Vagina (tissue), 2 donors: ENCODE results near the gene CARD11. TPM values are rescaled to one million over a fixed set of nuclear protein-coding genes. Genes with fewer than 3 reads are reported as not detected.

Source experiments
- DNase-seq, 2 donors: peaks; one replicate each; pipeline ENCODE4 v3.0.0-alpha.2; 2017; ENCODE audit errors: extremely low spot score in 2 of 2
- H3K27ac ChIP-seq: fragments of 200-600 bp; sonication (generic); one replicate; pipeline ENCODE4 v1.5.1; 2019
- H3K27me3 ChIP-seq: fragments of 200-600 bp; sonication (generic); one replicate; pipeline ENCODE4 v1.5.1; 2019
- H3K36me3 ChIP-seq, 2 donors: fragments of 200-600 bp; sonication (generic); one replicate each; pipeline ENCODE4 v1.5.1; 2017 to 2019
- H3K4me1 ChIP-seq: fragments of 200-600 bp; sonication (generic); one replicate; pipeline ENCODE4 v1.5.1; 2019
- H3K4me3 ChIP-seq, 2 donors: fragments of 200-600 bp; sonication (generic); 1 replicate in 1 of 2; 2 replicates in 1 of 2; pipeline ENCODE4 v1.5.1; 2016 to 2019
- H3K9me3 ChIP-seq: fragments of 200-600 bp; sonication (generic); one replicate; pipeline ENCODE4 v1.5.1; 2019
- CTCF ChIP-seq, 3 experiments: fragments of 450-650 bp in 2 of 3; fragments of 200-600 bp in 1 of 3; sonication (generic) in 1 of 3; IDR thresholded peaks; one replicate each; pipeline ENCODE4 v1.5.1; 2017 to 2019; ENCODE audit warnings: antibody characterized with exemption in 3 of 3, mild to moderate bottlenecking in 2 of 3, moderate library complexity in 2 of 3
- POLR2A ChIP-seq, 2 donors: fragments of 450-650 bp; IDR thresholded peaks; one replicate each; pipeline ENCODE4 v1.6.1; 2017; ENCODE audit warnings: antibody characterized with exemption in 2 of 2, mild to moderate bottlenecking in 2 of 2, moderate library complexity in 2 of 2
- POLR2AphosphoS5 ChIP-seq, 2 donors: sonication (generic); formaldehyde crosslinking; IDR thresholded peaks; one replicate each; pipeline ENCODE4 v1.9.0; 2017; ENCODE audit warnings: antibody characterized with exemption in 2 of 2, mild to moderate bottlenecking in 2 of 2, low read depth in 1 of 2; ENCODE audit not compliant: insufficient read depth in 1 of 2
- intact Hi-C: fragments of 100-400 bp; cut with DNase I; formaldehyde crosslinking; loops from one replicate; pipeline ENCODE4 v1.15.1; 2023
- total RNA-seq: library from RNA; depleted of rRNA; stranded (reverse); fragments of >200 nt; gene quantifications from one replicate; pipeline ENCODE4 v1.2.3, GENCODE V29; 2016

CARD11 gene
- total RNA-seq, 1 donor from 2014 or later = 2.9 TPM

GRCh38 chr7:2968616-2969397 lies 74.9 kb downstream of the CARD11 start:
- Histone ChIP-seq H3K36me3 (no peaks in the 10 kb centered on the region), H3K9me3 (peaks cover 6% of the 10 kb centered on the region), H3K4me1 (no peaks in the 10 kb centered on the region), H3K4me3 (no peak overlapping the region), H3K27me3 (no peaks in the 10 kb centered on the region), H3K27ac (no peak overlapping the region)
- intact Hi-C loops = no loop called here
- peak in 1 of 2 donors; percentile 34 for DNase-seq
- no peak for TF ChIP-seq POLR2A (IDR thresholded peaks at IDR 0.05)
- no peak for TF ChIP-seq POLR2AphosphoS5 (IDR thresholded peaks at IDR 0.05; ENCODE audit: insufficient read depth in 1 of 2, low read depth in 1 of 2)
- TF ChIP-seq CTCF (IDR thresholded peaks at IDR 0.05) = no peak

GRCh38 chr7:2968176-2968575 lies 75.5 kb downstream of the CARD11 start:
- no peak overlapping the region for H3K27ac ChIP-seq
- intact Hi-C loops = no loop called here
- H3K4me1 ChIP-seq = no peaks in the 10 kb centered on the region
- H3K36me3 ChIP-seq = no peaks in the 10 kb centered on the region
- peak in 1 of 2 donors; percentile 88 for DNase-seq
- peaks cover 6% of the 10 kb centered on the region for H3K9me3 ChIP-seq
- no peak overlapping the region for H3K4me3 ChIP-seq
- TF ChIP-seq POLR2AphosphoS5 (IDR thresholded peaks at IDR 0.05; ENCODE audit: insufficient read depth in 1 of 2, low read depth in 1 of 2) (no peak), POLR2A (IDR thresholded peaks at IDR 0.05) (no peak), CTCF (IDR thresholded peaks at IDR 0.05) (no peak)
- H3K27me3 ChIP-seq = no peaks in the 10 kb centered on the region

- intact Hi-C loops = no loop called here
- TF ChIP-seq POLR2A (IDR thresholded peaks at IDR 0.05) (no peak), CTCF (IDR thresholded peaks at IDR 0.05) (no peak), POLR2AphosphoS5 (IDR thresholded peaks at IDR 0.05; ENCODE audit: insufficient read depth in 1 of 2, low read depth in 1 of 2) (no peak)
Measured at GRCh38 chr7:2967705-2968104, 76.0 kb downstream of the CARD11 start.

GRCh38 chr7:2967253-2967652 lies 76.4 kb downstream of the CARD11 start:
- no peaks in the 10 kb centered on the region for H3K36me3 ChIP-seq
- intact Hi-C loops = no loop called here
- H3K4me3 ChIP-seq = no peak overlapping the region
- peaks cover 6% of the 10 kb centered on the region for H3K9me3 ChIP-seq
- no peaks in the 10 kb centered on the region for H3K4me1 ChIP-seq
- no peaks in the 10 kb centered on the region for H3K27me3 ChIP-seq
- no peak for TF ChIP-seq POLR2AphosphoS5 (IDR thresholded peaks at IDR 0.05; ENCODE audit: insufficient read depth in 1 of 2, low read depth in 1 of 2)
- TF ChIP-seq CTCF (IDR thresholded peaks at IDR 0.05) = no peak
- no peak for TF ChIP-seq POLR2A (IDR thresholded peaks at IDR 0.05)
- H3K27ac ChIP-seq = no peak overlapping the region
- peak in 1 of 2 donors; percentile 67 for DNase-seq

More at GRCh38 chr7:2967705-2968104, 76.0 kb downstream of the CARD11 start:
- no peaks in the 10 kb centered on the region for H3K27me3 ChIP-seq
- no peak overlapping the region for H3K4me3 ChIP-seq
- H3K4me1 ChIP-seq = no peaks in the 10 kb centered on the region
- no peak overlapping the region for H3K27ac ChIP-seq
- H3K9me3 ChIP-seq = peaks cover 6% of the 10 kb centered on the region
- no peak for DNase-seq
- no peaks in the 10 kb centered on the region for H3K36me3 ChIP-seq

- H3K4me1 ChIP-seq = no peaks in the 10 kb centered on the region
- no peaks in the 10 kb centered on the region for H3K27me3 ChIP-seq
- peak in 1 of 2 donors; percentile 55 for DNase-seq
- TF ChIP-seq POLR2A (IDR thresholded peaks at IDR 0.05) (no peak), CTCF (IDR thresholded peaks at IDR 0.05) (no peak), POLR2AphosphoS5 (IDR thresholded peaks at IDR 0.05; ENCODE audit: insufficient read depth in 1 of 2, low read depth in 1 of 2) (no peak)
- H3K9me3 ChIP-seq = peaks cover 6% of the 10 kb centered on the region
- intact Hi-C loops = no loop called here
- no peaks in the 10 kb centered on the region for H3K36me3 ChIP-seq
- no peak overlapping the region for H3K4me3 ChIP-seq
- no peak overlapping the region for H3K27ac ChIP-seq
Measured at GRCh38 chr7:2966466-2967078, 77.1 kb downstream of the CARD11 start.
